Upper lobe of right lung (tissue), 1 donor: ENCODE results near the gene CCDC127. TPM values are rescaled to one million over a fixed set of nuclear protein-coding genes. Genes with fewer than 3 reads are reported as not detected.
A peak's percentile ranks its signal among the peaks of the same experiment; 100 is the strongest.
"Not testable (repeated sequence)": the region's sequence is repeated elsewhere in the genome, so short reads cannot be mapped to it uniquely, and the experiment has no call there.

ENCODE experiments used
- ATAC-seq: fragments of 200-7000 bp; cut with Tn5 transposase; one replicate; pipeline ENCODE4 v1.9.1; 2020; ENCODE audit warnings: mild to moderate bottlenecking, moderate library complexity
- DNase-seq: peaks from one replicate; pipeline ENCODE4 v3.0.0-alpha.2; 2020
- H3K27ac ChIP-seq: fragments of 200-600 bp; one replicate; pipeline ENCODE4 v1.8.0; 2022
- H3K27me3 ChIP-seq: fragments of 200-600 bp; one replicate; pipeline ENCODE4 v1.8.0; 2022; ENCODE audit warnings: mild to moderate bottlenecking
- H3K36me3 ChIP-seq: fragments of 200-600 bp; one replicate; pipeline ENCODE4 v1.8.0; 2022
- H3K4me1 ChIP-seq: fragments of 200-600 bp; one replicate; pipeline ENCODE4 v1.8.0; 2022
- H3K4me3 ChIP-seq: fragments of 200-600 bp; one replicate; pipeline ENCODE4 v1.8.0; 2022; ENCODE audit warnings: mild to moderate bottlenecking
- H3K9me3 ChIP-seq: fragments of 200-600 bp; one replicate; pipeline ENCODE4 v1.8.0; 2022
- intact Hi-C: fragments of 100-400 bp; cut with DNase I; formaldehyde crosslinking; loops from one replicate; pipeline ENCODE4 v1.11.0; 2022
- total RNA-seq: library from RNA; stranded (reverse); fragmentation: NEBNext Ultra II Directional; extraction: Animal tissue kit (Norgen Biotek cat#: 25700); gene quantifications from one replicate; pipeline ENCODE4 v1.2.1, GENCODE V29; 2021
- TF ChIP-seq, protein P1 (sequence below): fragments of 200-600 bp; IDR thresholded peaks from one replicate; pipeline ENCODE4 v1.8.0; 2022; ENCODE audit warnings: antibody characterized with exemption
- donor health status: DM: no; HTN: yes; CAD: no; lungs with severe emphysema.

Gene CCDC127
- total RNA-seq, 1 donor from 2014 or later: 5.5 TPM

DNA sequence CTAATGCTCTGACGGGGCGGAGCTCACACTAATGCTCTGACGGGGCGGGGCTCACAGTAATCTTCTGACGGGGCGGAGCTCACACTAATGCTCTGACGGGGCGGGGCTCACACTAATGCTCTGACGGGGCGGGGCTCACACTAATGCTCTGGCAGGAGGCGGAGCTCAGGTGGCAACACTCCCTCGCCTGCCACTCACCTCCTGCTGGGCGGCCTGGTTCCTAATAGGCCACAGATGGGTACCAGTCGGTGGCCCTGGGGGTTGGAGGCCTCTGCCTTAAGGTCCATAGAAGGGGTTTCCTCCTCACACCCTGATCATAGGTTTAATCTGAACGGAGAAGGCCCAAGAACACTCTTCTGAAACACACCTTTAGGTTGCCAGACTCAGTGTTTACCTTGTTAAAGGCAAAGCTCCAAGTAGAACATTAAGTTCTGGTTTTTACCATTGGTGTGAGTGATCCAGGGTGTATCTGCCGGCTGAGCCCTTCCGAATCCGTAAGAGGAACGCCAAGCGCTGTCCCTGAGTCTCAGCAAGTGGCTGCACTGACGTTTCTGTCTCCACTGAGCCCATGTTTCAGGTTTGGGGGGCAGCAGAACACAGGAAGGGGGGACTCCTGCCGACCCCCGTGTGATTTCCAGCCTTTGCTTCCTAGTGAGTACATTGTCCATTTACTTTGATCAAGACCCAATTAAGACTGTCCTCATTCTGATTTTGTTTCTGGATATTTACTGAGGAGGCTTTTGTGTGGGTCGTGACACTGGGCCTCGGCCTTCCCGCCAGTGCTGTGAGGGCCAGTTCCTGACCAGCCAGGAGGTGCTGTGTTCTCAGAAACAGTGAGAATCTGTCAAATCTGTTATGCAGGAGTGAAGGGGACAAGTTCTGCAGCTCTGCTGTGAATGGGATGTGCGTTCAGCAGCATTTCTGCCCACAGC is 51.2 kb downstream of the CCDC127 start:
- Histone ChIP-seq H3K36me3 (no peaks in the 10 kb centered on the region), H3K4me3 (no peak overlapping the region), H3K9me3 (no peaks in the 10 kb centered on the region), H3K4me1 (peaks cover 8% of the 10 kb centered on the region), H3K27ac (no peak overlapping the region), H3K27me3 (no peaks in the 10 kb centered on the region)
- ATAC-seq: no peak
- DNase-seq: peak; percentile 36
- intact Hi-C loops: no loop called here
- TF ChIP-seq, protein P1, sequence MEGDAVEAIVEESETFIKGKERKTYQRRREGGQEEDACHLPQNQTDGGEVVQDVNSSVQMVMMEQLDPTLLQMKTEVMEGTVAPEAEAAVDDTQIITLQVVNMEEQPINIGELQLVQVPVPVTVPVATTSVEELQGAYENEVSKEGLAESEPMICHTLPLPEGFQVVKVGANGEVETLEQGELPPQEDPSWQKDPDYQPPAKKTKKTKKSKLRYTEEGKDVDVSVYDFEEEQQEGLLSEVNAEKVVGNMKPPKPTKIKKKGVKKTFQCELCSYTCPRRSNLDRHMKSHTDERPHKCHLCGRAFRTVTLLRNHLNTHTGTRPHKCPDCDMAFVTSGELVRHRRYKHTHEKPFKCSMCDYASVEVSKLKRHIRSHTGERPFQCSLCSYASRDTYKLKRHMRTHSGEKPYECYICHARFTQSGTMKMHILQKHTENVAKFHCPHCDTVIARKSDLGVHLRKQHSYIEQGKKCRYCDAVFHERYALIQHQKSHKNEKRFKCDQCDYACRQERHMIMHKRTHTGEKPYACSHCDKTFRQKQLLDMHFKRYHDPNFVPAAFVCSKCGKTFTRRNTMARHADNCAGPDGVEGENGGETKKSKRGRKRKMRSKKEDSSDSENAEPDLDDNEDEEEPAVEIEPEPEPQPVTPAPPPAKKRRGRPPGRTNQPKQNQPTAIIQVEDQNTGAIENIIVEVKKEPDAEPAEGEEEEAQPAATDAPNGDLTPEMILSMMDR: no peak

DNA sequence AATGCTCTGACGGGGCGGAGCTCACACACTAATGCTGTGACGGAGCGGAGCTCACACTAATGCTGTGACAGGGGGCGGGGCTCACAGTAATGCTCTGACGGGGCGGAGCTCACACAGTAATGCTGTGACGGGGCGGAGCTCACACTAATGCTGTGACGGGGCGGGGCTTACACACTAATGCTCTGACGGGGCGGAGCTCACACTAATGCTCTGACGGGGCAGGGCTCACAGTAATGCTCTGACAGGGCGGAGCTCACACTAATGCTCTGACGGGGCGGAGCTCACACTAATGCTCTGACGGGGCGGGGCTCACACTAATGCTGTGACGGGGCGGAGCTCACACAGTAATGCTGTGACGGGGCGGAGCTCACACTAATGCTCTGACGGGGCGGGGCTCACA is 53.2 kb downstream of the CCDC127 start:
- peak; percentile 21 for DNase-seq
- H3K4me1 ChIP-seq, ATAC-seq, H3K27ac ChIP-seq, H3K4me3 ChIP-seq, H3K27me3 ChIP-seq, H3K36me3 ChIP-seq, intact Hi-C loops, H3K9me3 ChIP-seq: not testable (repeated sequence)

DNA sequence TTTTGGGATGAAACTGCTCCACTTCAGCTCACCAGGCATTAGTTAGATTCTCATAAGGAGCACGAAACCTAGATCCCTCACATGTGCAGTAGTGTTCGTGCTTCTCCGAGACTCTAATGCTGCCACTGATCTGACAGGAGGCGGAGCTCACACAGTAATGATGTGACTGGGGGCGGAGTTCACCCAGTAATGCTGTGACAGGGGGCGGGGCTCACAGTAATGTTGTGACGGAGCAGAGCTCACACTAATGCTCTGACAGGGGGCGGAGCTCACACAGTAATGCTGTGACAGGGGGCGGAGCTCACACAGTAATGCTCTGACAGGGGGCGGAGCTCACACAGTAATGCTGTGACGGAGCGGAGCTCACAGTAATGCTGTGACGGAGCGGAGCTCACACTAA is 53.7 kb downstream of the CCDC127 start:
- intact Hi-C loops: no loop called here
- Histone ChIP-seq H3K4me3 (no peak overlapping the region), H3K27ac (no peak overlapping the region), H3K4me1 (peaks cover 5% of the 10 kb centered on the region), H3K36me3 (no peaks in the 10 kb centered on the region), H3K9me3 (no peaks in the 10 kb centered on the region), H3K27me3 (no peaks in the 10 kb centered on the region)
- TF ChIP-seq, protein P1: no peak
- no peak for DNase-seq
- ATAC-seq: no peak

DNA sequence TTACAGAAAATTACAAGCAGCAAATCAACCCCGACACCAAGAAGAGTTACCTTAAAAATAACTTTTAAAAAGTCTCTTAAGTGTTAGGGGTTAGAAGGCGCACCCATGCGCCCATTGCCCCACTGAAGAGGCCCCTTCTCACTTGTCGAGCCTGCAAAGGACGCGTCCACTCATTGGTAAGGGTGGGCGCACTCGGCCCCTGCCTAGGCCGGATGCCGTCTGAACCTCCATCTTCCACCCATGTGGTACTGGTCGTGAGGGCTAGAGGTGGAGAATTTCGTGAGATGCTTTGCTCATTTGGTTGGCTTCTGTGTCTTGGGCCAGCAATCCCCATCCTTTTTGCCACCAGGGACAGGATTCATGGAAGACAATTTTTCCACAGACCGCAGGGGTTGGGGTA is 54.1 kb downstream of the CCDC127 start:
- Histone ChIP-seq H3K9me3 (no peaks in the 10 kb centered on the region), H3K36me3 (no peaks in the 10 kb centered on the region), H3K4me1 (peaks cover 1% of the 10 kb centered on the region), H3K4me3 (no peak overlapping the region), H3K27me3 (no peaks in the 10 kb centered on the region), H3K27ac (no peak overlapping the region)
- ATAC-seq (no peak), DNase-seq (no peak)
- TF ChIP-seq, protein P1: no peak
- intact Hi-C loops: no loop called here

DNA sequence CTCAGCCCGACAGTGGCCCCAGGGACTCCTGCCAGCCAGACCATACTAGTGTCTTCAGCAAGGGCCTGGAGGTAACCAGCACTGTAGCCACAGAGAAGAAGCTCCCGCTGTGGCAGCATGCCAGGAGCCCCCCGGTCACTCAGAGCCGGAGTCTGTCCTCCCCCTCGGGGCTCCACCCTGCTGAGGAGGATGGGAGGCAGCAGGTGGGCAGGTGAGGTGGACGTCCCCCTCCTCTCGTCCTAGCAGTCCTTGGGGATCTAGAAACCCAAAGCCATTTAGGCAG is 54.7 kb downstream of the CCDC127 start:
- TF ChIP-seq, protein P1: no peak
- no peaks in the 10 kb centered on the region for H3K36me3 ChIP-seq
- intact Hi-C loops: no loop called here
- H3K27me3 ChIP-seq: no peaks in the 10 kb centered on the region
- ATAC-seq (no peak), DNase-seq (peak; percentile 58)
- no peak overlapping the region for H3K27ac ChIP-seq
- no peaks in the 10 kb centered on the region for H3K4me1 ChIP-seq
- H3K4me3 ChIP-seq: no peak overlapping the region
- H3K9me3 ChIP-seq: no peaks in the 10 kb centered on the region

DNA sequence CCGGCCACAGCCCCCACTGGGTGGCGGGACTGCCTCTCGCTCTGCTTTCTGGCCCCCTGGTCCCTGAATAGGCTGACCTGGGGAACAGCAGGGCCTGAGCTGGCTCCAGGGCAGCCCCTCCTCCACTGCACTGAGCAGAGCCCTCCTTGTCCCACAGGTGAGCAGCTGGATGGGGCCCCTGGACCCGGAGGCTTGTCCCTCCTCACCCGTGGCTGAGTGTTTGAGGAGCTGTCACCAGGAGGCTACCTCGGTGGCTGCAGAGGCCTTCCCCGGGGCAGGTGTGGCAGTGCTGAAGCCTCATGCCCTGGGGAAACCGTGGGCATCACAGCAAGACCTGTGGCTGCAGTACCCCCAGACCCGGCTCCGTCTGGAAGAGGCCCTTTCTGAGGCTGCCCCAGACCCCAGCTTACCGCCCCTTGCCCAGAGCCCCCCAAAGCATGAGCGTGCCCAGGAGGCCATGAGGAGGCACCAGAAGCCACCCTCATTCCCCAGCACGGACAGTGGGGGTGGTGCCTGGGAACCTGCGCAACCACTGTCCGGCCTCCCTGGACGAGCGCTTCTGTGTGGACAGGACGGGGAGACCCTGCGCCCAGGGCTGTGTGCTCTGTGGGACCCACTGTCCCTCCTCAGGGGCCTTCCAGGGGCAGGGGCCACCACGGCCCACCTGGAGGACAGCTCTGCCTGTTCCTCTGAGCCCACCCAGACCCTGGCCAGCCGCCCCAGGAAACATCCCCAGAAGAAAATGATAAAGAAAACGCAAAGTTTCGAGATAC is 55.2 kb downstream of the CCDC127 start:
- intact Hi-C loops: no loop called here
- no peaks in the 10 kb centered on the region for H3K9me3 ChIP-seq
- no peaks in the 10 kb centered on the region for H3K27me3 ChIP-seq
- H3K27ac ChIP-seq: no peak overlapping the region
- H3K4me1 ChIP-seq: no peaks in the 10 kb centered on the region
- no peak overlapping the region for H3K4me3 ChIP-seq
- TF ChIP-seq, protein P1: no peak
- ATAC-seq (peak; percentile 10), DNase-seq (peak; percentile 57)
- no peaks in the 10 kb centered on the region for H3K36me3 ChIP-seq
